Measurements from ENCODE around the gene ZNF311.

The ZNF311 gene

DNA sequence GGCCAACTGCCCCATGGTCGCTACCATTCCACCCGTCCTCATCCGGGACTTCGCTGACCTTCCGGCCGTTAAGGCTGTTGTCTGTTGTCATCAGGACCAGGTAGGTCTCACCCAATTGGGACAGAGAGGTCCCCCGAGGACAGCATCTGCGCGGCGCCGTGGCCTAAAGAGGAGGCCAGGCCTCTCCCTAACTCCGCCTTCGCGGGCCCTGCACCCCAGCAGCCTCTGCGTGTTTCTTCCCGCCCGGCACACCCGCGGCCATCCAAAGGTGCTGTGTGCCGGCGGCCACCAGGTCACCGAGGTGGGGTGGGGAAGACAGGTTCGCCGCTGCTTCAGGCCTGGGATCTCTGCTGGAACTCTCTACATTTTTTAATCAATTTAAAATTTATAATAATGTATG lies 30.8 kb upstream of the ZNF311 start:
- TF ChIP-seq EP300 (IDR thresholded peaks at IDR 0.05; ENCODE audit: borderline replicate concordance) (no peak), ZBTB7A (IDR thresholded peaks at IDR 0.05; ENCODE audit: low read depth) (no peak), NFIC (IDR thresholded peaks at IDR 0.05) (no peak), TCF12 (IDR thresholded peaks at IDR 0.05; ENCODE audit: low read depth) (no peak), CEBPB (IDR thresholded peaks at IDR 0.05) (no peak), RAD21 (IDR thresholded peaks at IDR 0.05; ENCODE audit: low read depth) (no peak), YY1 (IDR thresholded peaks at IDR 0.05; ENCODE audit: low read depth) (no peak), CREB1 (IDR thresholded peaks at IDR 0.05; ENCODE audit: low read depth) (no peak), TEAD4 (IDR thresholded peaks at IDR 0.05) (no peak), TAF1 (IDR thresholded peaks at IDR 0.05; ENCODE audit: low read depth) (no peak), FOXM1 (IDR thresholded peaks at IDR 0.05; ENCODE audit: borderline replicate concordance, low read depth) (no peak), EGR1 (IDR thresholded peaks at IDR 0.05) (no peak)
- TF ChIP-seq, protein P1, sequence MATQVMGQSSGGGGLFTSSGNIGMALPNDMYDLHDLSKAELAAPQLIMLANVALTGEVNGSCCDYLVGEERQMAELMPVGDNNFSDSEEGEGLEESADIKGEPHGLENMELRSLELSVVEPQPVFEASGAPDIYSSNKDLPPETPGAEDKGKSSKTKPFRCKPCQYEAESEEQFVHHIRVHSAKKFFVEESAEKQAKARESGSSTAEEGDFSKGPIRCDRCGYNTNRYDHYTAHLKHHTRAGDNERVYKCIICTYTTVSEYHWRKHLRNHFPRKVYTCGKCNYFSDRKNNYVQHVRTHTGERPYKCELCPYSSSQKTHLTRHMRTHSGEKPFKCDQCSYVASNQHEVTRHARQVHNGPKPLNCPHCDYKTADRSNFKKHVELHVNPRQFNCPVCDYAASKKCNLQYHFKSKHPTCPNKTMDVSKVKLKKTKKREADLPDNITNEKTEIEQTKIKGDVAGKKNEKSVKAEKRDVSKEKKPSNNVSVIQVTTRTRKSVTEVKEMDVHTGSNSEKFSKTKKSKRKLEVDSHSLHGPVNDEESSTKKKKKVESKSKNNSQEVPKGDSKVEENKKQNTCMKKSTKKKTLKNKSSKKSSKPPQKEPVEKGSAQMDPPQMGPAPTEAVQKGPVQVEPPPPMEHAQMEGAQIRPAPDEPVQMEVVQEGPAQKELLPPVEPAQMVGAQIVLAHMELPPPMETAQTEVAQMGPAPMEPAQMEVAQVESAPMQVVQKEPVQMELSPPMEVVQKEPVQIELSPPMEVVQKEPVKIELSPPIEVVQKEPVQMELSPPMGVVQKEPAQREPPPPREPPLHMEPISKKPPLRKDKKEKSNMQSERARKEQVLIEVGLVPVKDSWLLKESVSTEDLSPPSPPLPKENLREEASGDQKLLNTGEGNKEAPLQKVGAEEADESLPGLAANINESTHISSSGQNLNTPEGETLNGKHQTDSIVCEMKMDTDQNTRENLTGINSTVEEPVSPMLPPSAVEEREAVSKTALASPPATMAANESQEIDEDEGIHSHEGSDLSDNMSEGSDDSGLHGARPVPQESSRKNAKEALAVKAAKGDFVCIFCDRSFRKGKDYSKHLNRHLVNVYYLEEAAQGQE (IDR thresholded peaks at IDR 0.05; ENCODE audit: low read depth), result no peak
- TF ChIP-seq, protein P2, sequence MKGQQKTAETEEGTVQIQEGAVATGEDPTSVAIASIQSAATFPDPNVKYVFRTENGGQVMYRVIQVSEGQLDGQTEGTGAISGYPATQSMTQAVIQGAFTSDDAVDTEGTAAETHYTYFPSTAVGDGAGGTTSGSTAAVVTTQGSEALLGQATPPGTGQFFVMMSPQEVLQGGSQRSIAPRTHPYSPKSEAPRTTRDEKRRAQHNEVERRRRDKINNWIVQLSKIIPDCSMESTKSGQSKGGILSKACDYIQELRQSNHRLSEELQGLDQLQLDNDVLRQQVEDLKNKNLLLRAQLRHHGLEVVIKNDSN (IDR thresholded peaks at IDR 0.05), result no peak
- TF ChIP-seq, protein P3, sequence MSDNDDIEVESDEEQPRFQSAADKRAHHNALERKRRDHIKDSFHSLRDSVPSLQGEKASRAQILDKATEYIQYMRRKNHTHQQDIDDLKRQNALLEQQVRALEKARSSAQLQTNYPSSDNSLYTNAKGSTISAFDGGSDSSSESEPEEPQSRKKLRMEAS (IDR thresholded peaks at IDR 0.05), result no peak

DNA sequence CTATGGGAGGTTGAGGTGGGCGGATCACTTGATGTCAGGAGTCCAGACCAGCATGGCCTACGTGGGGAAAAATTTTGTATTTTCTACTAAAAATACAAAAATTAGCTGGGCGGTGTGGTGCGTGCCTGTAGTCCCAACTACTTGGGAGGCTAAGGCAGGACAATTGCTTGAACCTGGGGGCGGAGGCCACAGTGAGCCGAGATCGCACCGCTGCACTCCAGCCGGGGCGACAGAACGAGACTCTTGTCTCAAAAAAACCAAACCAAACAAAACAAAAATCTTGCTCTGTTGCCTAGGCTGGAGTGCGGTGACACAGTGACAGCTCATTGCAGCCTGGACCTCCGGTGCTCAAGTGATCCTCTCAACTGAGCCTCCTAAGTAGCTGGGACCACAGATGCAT lies 23.7 kb upstream of the ZNF311 start:
- TF ChIP-seq TCF12 (IDR thresholded peaks at IDR 0.05; ENCODE audit: low read depth), result no peak
- TF ChIP-seq NFIC (IDR thresholded peaks at IDR 0.05), result no peak
- no peak for TF ChIP-seq EGR1 (IDR thresholded peaks at IDR 0.05)
- TF ChIP-seq TAF1 (IDR thresholded peaks at IDR 0.05; ENCODE audit: low read depth), result no peak
- no peak for TF ChIP-seq TEAD4 (IDR thresholded peaks at IDR 0.05)
- TF ChIP-seq, protein P1 (IDR thresholded peaks at IDR 0.05; ENCODE audit: low read depth), result no peak
- TF ChIP-seq, protein P3 (IDR thresholded peaks at IDR 0.05), result no peak
- TF ChIP-seq YY1 (IDR thresholded peaks at IDR 0.05; ENCODE audit: low read depth), result no peak
- TF ChIP-seq ZBTB7A (IDR thresholded peaks at IDR 0.05; ENCODE audit: low read depth), result no peak

DNA sequence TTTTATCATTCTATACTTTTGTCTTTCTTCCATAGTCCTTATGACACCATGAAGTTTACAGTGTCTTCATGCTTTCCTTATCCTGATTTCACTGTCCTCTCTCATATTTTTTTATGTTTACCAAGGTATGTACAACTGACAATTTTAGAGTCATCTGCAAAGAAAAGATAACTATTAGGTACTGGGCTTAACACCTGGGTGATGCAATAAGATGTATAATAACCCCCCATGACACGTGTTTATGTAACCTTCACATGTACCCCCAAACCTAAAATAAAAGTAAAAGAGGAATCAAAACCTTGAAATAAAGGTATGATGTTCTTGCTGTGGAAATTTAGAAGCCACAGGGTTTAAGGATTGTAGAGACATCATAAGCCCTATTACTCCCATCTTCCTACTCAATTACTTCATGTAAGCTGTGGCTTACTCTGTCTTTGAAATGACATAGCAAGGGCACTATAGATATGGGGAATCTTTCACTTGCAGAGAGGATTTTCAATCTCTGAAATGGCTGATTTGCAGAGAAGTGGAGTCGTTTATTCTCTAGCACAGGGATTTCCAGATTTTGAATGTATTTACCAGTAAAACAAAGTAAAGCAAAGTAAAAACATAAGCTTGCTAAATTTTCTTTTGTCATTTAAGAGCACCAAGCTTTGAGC lies 20.9 kb upstream of the ZNF311 start:
- TF ChIP-seq TEAD4 (IDR thresholded peaks at IDR 0.05) (no peak), EP300 (IDR thresholded peaks at IDR 0.05; ENCODE audit: borderline replicate concordance) (no peak), CEBPB (IDR thresholded peaks at IDR 0.05) (no peak), FOXM1 (IDR thresholded peaks at IDR 0.05; ENCODE audit: borderline replicate concordance, low read depth) (no peak), TCF12 (IDR thresholded peaks at IDR 0.05; ENCODE audit: low read depth) (no peak), TAF1 (IDR thresholded peaks at IDR 0.05; ENCODE audit: low read depth) (no peak), ZBTB7A (IDR thresholded peaks at IDR 0.05; ENCODE audit: low read depth) (no peak), YY1 (IDR thresholded peaks at IDR 0.05; ENCODE audit: low read depth) (no peak), EGR1 (IDR thresholded peaks at IDR 0.05) (no peak), CREB1 (IDR thresholded peaks at IDR 0.05; ENCODE audit: low read depth) (no peak), NFIC (IDR thresholded peaks at IDR 0.05) (no peak), RAD21 (IDR thresholded peaks at IDR 0.05; ENCODE audit: low read depth) (no peak)
- TF ChIP-seq, protein P2 (IDR thresholded peaks at IDR 0.05), result no peak
- TF ChIP-seq, protein P3 (IDR thresholded peaks at IDR 0.05), result no peak
- TF ChIP-seq, protein P1 (IDR thresholded peaks at IDR 0.05; ENCODE audit: low read depth), result no peak

DNA sequence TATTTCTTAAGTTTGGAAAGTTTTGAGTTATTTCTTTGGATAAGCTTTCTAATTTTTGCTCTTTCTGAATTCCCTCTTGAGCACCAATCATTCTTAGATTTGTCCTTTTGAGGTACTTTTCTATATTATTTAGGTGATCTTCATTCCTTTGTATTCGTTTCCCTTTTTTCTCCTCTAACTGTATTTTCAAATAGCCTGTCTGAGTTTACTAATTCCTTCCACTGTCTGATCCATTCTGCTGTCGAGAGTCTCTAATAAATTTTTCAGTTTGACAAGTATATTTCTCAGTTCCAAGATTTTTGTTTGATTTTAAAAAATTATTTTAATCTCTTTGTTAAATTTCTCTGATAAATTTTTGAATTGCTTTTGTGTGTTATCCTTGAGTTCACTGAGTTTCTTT lies 16.3 kb upstream of the ZNF311 start:
- TF ChIP-seq, protein P3 (IDR thresholded peaks at IDR 0.05), result no peak
- TF ChIP-seq TCF12 (IDR thresholded peaks at IDR 0.05; ENCODE audit: low read depth), result no peak
- no peak for TF ChIP-seq CREB1 (IDR thresholded peaks at IDR 0.05; ENCODE audit: low read depth)
